Ectodermal cell (in vitro differentiated cells): ENCODE results near the gene GPR3.

Experiments
- H3K27ac ChIP-seq: 2 replicates; pipeline ENCODE4 v1.7.0; 2013; ENCODE audit warnings: mild to moderate bottlenecking, low read depth, low read length; ENCODE audit not compliant: insufficient read depth, poor library complexity, severe bottlenecking
- H3K27me3 ChIP-seq: 2 replicates; pipeline ENCODE4 v1.7.0; 2013; ENCODE audit warnings: mild to moderate bottlenecking, low read length; ENCODE audit not compliant: insufficient read depth, control insufficient read depth, poor library complexity, severe bottlenecking
- H3K36me3 ChIP-seq: one replicate; pipeline ENCODE4 v1.7.0; 2013; ENCODE audit warnings: low read length; ENCODE audit not compliant: control insufficient read depth, insufficient read depth
- H3K4me1 ChIP-seq: one replicate; pipeline ENCODE4 v1.7.0; 2013; ENCODE audit warnings: low read length; ENCODE audit not compliant: control insufficient read depth, insufficient read depth
- H3K4me3 ChIP-seq: 2 replicates; pipeline ENCODE4 v1.7.0; 2013; ENCODE audit warnings: low read depth, low read length, control low read depth; ENCODE audit not compliant: insufficient read depth
- H3K9me3 ChIP-seq: 2 replicates; pipeline ENCODE4 v1.7.0; 2013; ENCODE audit warnings: mild to moderate bottlenecking, low read length, moderate library complexity; ENCODE audit not compliant: control insufficient read depth
- WGBS, 2 experiments: methylation state at CpG; one replicate each; pipeline ENCODE4 v1.1.7; 2013; ENCODE audit warnings: missing lambda C conversion rate in 2 of 2; 5-methylcytosine and 5-hydroxymethylcytosine counted together

The GPR3 gene

GRCh38 chr1:27410709-27411108 lies 18.3 kb downstream of the GPR3 start:
- WGBS, 2 experiments, result 91 to 92% methylated on average over 2 of the region's 2 CpGs
- Histone ChIP-seq H3K27ac (no peak overlapping the region), H3K36me3 (peaks cover 3% of the 10 kb centered on the region), H3K4me3 (no peak overlapping the region), H3K4me1 (peaks cover 11% of the 10 kb centered on the region), H3K9me3 (no peaks in the 10 kb centered on the region), H3K27me3 (no peaks in the 10 kb centered on the region)

- Histone ChIP-seq H3K36me3 (peaks cover 6% of the 10 kb centered on the region), H3K27ac (no peak overlapping the region), H3K27me3 (no peaks in the 10 kb centered on the region), H3K4me3 (no peak overlapping the region), H3K4me1 (no peaks in the 10 kb centered on the region), H3K9me3 (no peaks in the 10 kb centered on the region)
- 97 to 98% methylated on average over 4 of the region's 4 CpGs for WGBS, 2 experiments
These were observed 20.1 kb downstream of the GPR3 start for GRCh38 chr1:27412502-27412901.

- Histone ChIP-seq H3K27me3 (no peaks in the 10 kb centered on the region), H3K27ac (no peak overlapping the region), H3K4me1 (peaks cover under 1% of the 10 kb centered on the region), H3K36me3 (peaks cover 9% of the 10 kb centered on the region), H3K9me3 (no peaks in the 10 kb centered on the region), H3K4me3 (no peak overlapping the region)
- WGBS, 2 experiments, result 94 to 95% methylated on average over 4 of the region's 4 CpGs
These were observed 20.6 kb downstream of the GPR3 start for GRCh38 chr1:27413004-27413403.

- peaks cover 11% of the 10 kb centered on the region for H3K4me1 ChIP-seq
- H3K27ac ChIP-seq, result no peak overlapping the region
- no peaks in the 10 kb centered on the region for H3K27me3 ChIP-seq
- H3K9me3 ChIP-seq, result no peaks in the 10 kb centered on the region
- H3K4me3 ChIP-seq, result no peak overlapping the region
- peaks cover 9% of the 10 kb centered on the region for H3K36me3 ChIP-seq
- WGBS, 2 experiments, result 95 to 97% methylated on average over 1 of the region's 1 CpG
These were observed 21.7 kb downstream of the GPR3 start for GRCh38 chr1:27414091-27414490.

- WGBS, 2 experiments, result 85 to 87% methylated on average over 2 to 3 of the region's 3 CpGs
- H3K36me3 ChIP-seq, result peaks cover 9% of the 10 kb centered on the region
- no peaks in the 10 kb centered on the region for H3K27me3 ChIP-seq
- H3K4me3 ChIP-seq, result no peak overlapping the region
- H3K9me3 ChIP-seq, result no peaks in the 10 kb centered on the region
- H3K27ac ChIP-seq, result no peak overlapping the region
- H3K4me1 ChIP-seq, result peaks cover 17% of the 10 kb centered on the region
These were observed 24.1 kb downstream of the GPR3 start for GRCh38 chr1:27416387-27417111.

- Histone ChIP-seq H3K27ac (no peak overlapping the region), H3K36me3 (peaks cover 9% of the 10 kb centered on the region)
- 82 to 90% methylated on average over 3 of the region's 3 CpGs for WGBS, 2 experiments
These were observed 25.3 kb downstream of the GPR3 start for GRCh38 chr1:27417713-27418112.

GRCh38 chr1:27418326-27419185 lies 26.1 kb downstream of the GPR3 start:
- Histone ChIP-seq H3K9me3 (no peaks in the 10 kb centered on the region), H3K27ac (peak overlapping the region; percentile 30), H3K4me3 (no peak overlapping the region), H3K36me3 (peaks cover 9% of the 10 kb centered on the region), H3K27me3 (no peaks in the 10 kb centered on the region), H3K4me1 (peaks cover 17% of the 10 kb centered on the region)
- WGBS, 2 experiments, result 39 to 40% methylated on average over 14 of the region's 14 CpGs

More at GRCh38 chr1:27417713-27418112, 25.3 kb downstream of the GPR3 start:
- no peak overlapping the region for H3K4me3 ChIP-seq
- H3K27me3 ChIP-seq, result no peaks in the 10 kb centered on the region
- H3K9me3 ChIP-seq, result no peaks in the 10 kb centered on the region
- H3K4me1 ChIP-seq, result peaks cover 17% of the 10 kb centered on the region

GRCh38 chr1:27423709-27424108 lies 31.3 kb downstream of the GPR3 start:
- Histone ChIP-seq H3K9me3 (no peaks in the 10 kb centered on the region), H3K36me3 (peaks cover 2% of the 10 kb centered on the region), H3K4me1 (peaks cover 28% of the 10 kb centered on the region), H3K4me3 (no peak overlapping the region), H3K27me3 (no peaks in the 10 kb centered on the region), H3K27ac (no peak overlapping the region)
- 91 to 96% methylated on average over 4 of the region's 4 CpGs for WGBS, 2 experiments

GRCh38 chr1:27427329-27427728 lies 34.9 kb downstream of the GPR3 start:
- Histone ChIP-seq H3K36me3 (peaks cover 2% of the 10 kb centered on the region), H3K4me3 (no peak overlapping the region), H3K27ac (no peak overlapping the region), H3K27me3 (no peaks in the 10 kb centered on the region), H3K4me1 (peaks cover 30% of the 10 kb centered on the region), H3K9me3 (no peaks in the 10 kb centered on the region)
- WGBS, 2 experiments, result 89 to 91% methylated on average over 2 of the region's 2 CpGs

GRCh38 chr1:27427816-27428315 lies 35.4 kb downstream of the GPR3 start:
- WGBS, 2 experiments, result 84% methylated on average over 2 of the region's 2 CpGs
- peak overlapping the region; percentile 88 for H3K27ac ChIP-seq
- peaks cover 2% of the 10 kb centered on the region for H3K36me3 ChIP-seq
- no peak overlapping the region for H3K4me3 ChIP-seq
- peaks cover 30% of the 10 kb centered on the region for H3K4me1 ChIP-seq
- H3K27me3 ChIP-seq, result no peaks in the 10 kb centered on the region
- H3K9me3 ChIP-seq, result no peaks in the 10 kb centered on the region
